GM12864 (cell line): ENCODE measurements around the gene COMMD10.

ENCODE experiments used
- DNase-seq: peaks from one replicate; pipeline ENCODE4 v3.0.0-alpha.2; 2011; ENCODE audit warnings: low read depth
- H3K4me3 ChIP-seq: 2 replicates; pipeline ENCODE4 v1.5.1; 2011; ENCODE audit warnings: mild to moderate bottlenecking, low read depth, low read length, control low read depth
- TF ChIP-seq, protein P1 (sequence below): IDR thresholded peaks from 2 replicates; pipeline ENCODE4 v1.5.1; 2011; ENCODE audit warnings: low read depth, mild to moderate bottlenecking, moderate library complexity, low read length, control low read depth, inconsistent platforms; ENCODE audit errors: missing control alignments

The COMMD10 gene

DNA sequence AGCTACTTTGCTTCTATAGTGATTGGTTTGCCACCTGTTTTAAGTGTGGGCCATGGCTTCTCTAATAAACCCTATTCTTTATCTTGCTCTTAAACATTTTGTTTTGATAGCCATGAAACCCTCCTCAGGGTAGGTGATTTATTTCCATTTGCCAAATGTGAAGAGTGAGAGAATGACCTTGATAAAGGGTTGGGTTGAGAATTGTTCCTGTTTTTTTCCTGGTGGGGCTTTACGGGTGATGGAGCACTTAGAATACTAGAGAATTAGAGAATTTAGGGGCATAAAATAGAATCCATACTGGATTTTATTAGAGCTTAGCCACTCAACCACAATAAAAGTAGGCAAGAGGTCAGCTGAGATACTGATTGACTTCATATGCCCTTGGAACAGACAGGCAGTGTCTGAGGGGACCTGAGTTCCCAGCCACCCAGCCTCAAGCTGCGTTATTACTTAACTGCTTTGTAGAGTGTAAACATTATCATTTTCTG, 68.9 kb downstream of the COMMD10 start:
- no peak for DNase-seq
- TF ChIP-seq, protein P1, sequence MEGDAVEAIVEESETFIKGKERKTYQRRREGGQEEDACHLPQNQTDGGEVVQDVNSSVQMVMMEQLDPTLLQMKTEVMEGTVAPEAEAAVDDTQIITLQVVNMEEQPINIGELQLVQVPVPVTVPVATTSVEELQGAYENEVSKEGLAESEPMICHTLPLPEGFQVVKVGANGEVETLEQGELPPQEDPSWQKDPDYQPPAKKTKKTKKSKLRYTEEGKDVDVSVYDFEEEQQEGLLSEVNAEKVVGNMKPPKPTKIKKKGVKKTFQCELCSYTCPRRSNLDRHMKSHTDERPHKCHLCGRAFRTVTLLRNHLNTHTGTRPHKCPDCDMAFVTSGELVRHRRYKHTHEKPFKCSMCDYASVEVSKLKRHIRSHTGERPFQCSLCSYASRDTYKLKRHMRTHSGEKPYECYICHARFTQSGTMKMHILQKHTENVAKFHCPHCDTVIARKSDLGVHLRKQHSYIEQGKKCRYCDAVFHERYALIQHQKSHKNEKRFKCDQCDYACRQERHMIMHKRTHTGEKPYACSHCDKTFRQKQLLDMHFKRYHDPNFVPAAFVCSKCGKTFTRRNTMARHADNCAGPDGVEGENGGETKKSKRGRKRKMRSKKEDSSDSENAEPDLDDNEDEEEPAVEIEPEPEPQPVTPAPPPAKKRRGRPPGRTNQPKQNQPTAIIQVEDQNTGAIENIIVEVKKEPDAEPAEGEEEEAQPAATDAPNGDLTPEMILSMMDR: no peak
- H3K4me3 ChIP-seq: no peak overlapping the region

DNA sequence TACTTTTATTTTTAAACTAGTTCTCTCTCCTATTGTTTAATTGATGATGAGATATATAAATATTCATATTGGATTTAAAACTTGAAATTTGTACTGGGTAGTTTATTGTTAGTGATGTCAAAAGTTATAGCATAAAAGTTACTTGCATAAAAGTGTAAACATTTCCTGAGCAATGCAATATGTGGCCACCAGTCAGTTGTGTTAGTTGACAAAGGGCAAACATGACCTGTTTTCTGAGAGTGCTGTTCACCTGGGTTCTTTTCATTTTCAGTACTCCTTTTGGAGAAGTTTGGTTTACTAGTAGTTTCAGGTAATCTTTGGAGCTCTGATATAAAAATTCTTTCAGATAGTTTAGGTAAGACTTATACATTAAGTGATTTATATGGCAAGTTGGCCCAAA, 69.4 kb downstream of the COMMD10 start:
- DNase-seq: no peak
- TF ChIP-seq, protein P1: no peak
- H3K4me3 ChIP-seq: no peak overlapping the region

DNA sequence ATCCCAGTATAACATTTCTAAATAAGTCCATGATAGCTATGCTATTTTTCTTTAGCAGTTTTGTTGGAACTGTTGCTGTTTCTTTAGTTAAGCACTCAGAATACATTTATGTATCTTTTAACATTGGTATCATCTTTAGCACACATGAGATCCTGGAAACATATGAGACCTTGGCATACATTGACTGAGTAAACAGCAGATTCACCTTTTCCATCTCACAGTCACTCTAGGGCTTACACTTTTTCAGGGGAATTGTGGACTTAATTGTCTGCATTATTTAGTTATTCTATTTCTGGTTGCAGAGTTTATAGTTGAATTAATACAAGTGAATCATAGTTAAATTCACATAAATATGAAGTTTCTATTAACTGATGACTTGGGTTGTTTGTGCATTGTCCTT, 70.1 kb downstream of the COMMD10 start:
- no peak overlapping the region for H3K4me3 ChIP-seq
- no peak for DNase-seq
- TF ChIP-seq, protein P1: no peak

DNA sequence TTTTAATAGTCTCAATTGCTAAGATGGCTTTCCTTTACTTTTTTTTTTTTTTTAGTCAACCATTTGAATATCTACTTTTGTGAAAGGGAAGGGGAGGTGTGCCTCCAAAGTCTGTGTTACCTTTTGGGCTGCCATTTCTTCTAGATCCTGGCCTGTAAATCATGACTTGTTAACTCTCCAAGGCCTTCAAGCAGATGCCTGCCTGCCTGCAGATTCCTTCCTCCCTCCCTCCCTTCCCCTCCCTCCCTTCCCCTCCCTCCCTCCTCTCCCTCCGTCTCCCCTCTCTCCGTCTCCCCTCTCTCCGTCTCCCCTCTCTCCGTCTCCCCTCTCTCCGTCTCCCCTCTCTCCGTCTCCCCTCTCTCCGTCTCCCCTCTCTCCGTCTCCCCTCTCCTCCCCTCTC, 73.1 kb downstream of the COMMD10 start:
- TF ChIP-seq, protein P1: no peak

DNA sequence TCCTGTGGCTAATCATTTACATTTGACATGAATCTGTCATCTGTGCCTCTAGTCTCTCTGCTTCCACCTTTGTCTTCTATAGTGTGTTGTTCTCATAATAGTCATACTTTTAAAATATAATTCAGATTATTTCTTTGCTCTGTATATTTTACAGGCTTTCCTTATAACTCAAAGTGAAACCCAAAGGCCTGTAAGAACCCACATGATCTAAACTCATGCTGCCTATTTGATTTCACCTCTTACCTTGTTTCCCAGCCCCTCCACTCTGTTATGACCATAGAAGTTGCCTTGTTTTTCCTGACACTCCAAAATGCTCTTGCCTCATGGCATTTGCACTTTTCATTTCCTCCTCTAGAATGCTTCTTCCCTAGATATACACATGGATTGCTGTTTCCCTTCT, 74.2 kb downstream of the COMMD10 start:
- no peak overlapping the region for H3K4me3 ChIP-seq
- no peak for DNase-seq
- TF ChIP-seq, protein P1: no peak

More for the DNA sequence above, 73.1 kb downstream of the COMMD10 start:
- H3K4me3 ChIP-seq: no peak overlapping the region
- no peak for DNase-seq

DNA sequence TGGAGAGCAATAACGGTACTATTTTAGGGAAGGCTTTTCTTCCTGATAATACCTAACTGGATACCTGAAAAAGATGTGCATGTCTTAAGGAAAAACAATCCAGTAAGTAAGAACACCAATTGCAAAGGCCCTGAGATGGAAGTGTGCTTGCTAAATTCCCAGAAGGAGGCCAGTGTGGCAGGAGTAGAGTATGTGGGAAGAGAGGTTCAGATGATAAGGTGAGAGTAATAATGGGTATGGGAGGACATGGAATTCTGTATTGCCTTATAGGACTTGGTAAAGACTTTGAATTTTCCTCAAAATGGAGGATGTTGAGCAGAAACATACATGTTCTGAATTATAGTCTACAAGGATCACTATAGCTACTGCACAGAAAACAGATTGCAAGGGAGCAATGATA, 89.3 kb downstream of the COMMD10 start:
- no peak for DNase-seq
- TF ChIP-seq, protein P1: no peak
- H3K4me3 ChIP-seq: no peak overlapping the region

DNA sequence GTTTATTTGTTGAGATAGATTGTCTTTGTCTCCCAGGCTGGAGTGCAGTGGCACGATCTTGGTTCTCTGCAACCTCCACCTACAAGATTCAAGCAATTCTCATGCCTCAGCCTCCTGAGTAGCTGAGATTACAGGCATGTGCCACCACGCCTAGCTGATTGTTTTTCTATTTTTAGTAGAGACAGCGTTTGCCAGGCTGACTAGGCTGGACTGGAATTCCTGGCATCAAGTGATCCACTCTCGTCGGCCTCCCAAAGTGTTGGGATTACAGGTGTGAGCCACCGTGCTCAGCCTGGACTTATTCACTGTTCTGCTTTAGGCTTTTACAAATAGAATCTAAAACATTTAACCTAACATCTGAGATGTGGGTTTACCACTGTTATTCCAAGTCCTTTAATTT, 91.3 kb downstream of the COMMD10 start:
- H3K4me3 ChIP-seq: no peak overlapping the region
- TF ChIP-seq, protein P1: no peak
- DNase-seq: no peak
